BLaER1 treated with 17β-estradiol and CSF1 and Interleukin-3, amounts not matched to agents 10 nM and 100 nM (cell line): ENCODE data around the gene HPS1.

Experiments used
- H3K27ac ChIP-seq, 11 experiments: shearing (Covaris generic); formaldehyde crosslinking; 2 replicates each; pipeline ENCODE4 v1.8.1; 2022
- H3K27me3 ChIP-seq, 11 experiments: shearing (Covaris generic); formaldehyde crosslinking; 2 replicates each; pipeline ENCODE4 v1.8.1; 2022
- H3K36me3 ChIP-seq, 11 experiments: shearing (Covaris generic); formaldehyde crosslinking; 2 replicates each; pipeline ENCODE4 v1.8.1; 2022
- H3K4me1 ChIP-seq, 10 experiments: shearing (Covaris generic); formaldehyde crosslinking; 2 replicates each; pipeline ENCODE4 v1.8.1; 2022
- H3K4me2 ChIP-seq, 11 experiments: shearing (Covaris generic); formaldehyde crosslinking; 2 replicates each; pipeline ENCODE4 v1.8.1; 2022
- H3K4me3 ChIP-seq, 10 experiments: shearing (Covaris generic); formaldehyde crosslinking; 2 replicates each; pipeline ENCODE4 v1.8.1; 2022
- H3K9ac ChIP-seq, 11 experiments: shearing (Covaris generic); formaldehyde crosslinking; 2 replicates each; pipeline ENCODE4 v1.8.1; 2022
- H3K9me3 ChIP-seq, 11 experiments: shearing (Covaris generic); formaldehyde crosslinking; replicated peaks in 1 of 11; 2 replicates each; pipeline ENCODE4 v1.8.1; 2022
- H4K20me1 ChIP-seq, 11 experiments: shearing (Covaris generic); formaldehyde crosslinking; 2 replicates each; pipeline ENCODE4 v1.8.1; 2022
- Cebpa-rat ChIP-seq, 11 experiments: shearing (Covaris generic); IDR thresholded peaks; 2 replicates each; pipeline ENCODE4 v1.8.1; 2022

The HPS1 gene

GRCh38 chr10:98482096-98482495 is 35.4 kb upstream of the HPS1 start:
- Histone ChIP-seq H3K9me3 (peaks cover 0 to 8% (median 0%) of the 10 kb centered on the region in 11 experiments; a peak in 3 of 22 replicates), H3K4me3 (no peak overlapping the region), H3K27ac (no peak overlapping the region), H3K27me3 (no peaks in the 10 kb centered on the region), H3K9ac (no peak overlapping the region), H3K4me1 (peaks cover 0 to 23% (median 13%) of the 10 kb centered on the region in 10 experiments; a peak in 16 of 20 replicates), H3K36me3 (no peaks in the 10 kb centered on the region), H4K20me1 (no peaks in the 10 kb centered on the region), H3K4me2 (peak overlapping the region in 4 of 11 experiments; percentile 15 to 30 (median 26); a peak in 5 of 22 replicates)
- TF ChIP-seq Cebpa-rat (IDR thresholded peaks at IDR 0.05) = no peak

GRCh38 chr10:98481404-98481945 is 34.7 kb upstream of the HPS1 start:
- Histone ChIP-seq H3K36me3 (no peaks in the 10 kb centered on the region), H3K9me3 (peaks cover 0 to 8% (median 0%) of the 10 kb centered on the region in 11 experiments; a peak in 3 of 22 replicates), H3K9ac (no peak overlapping the region), H3K4me2 (no peak overlapping the region), H3K4me3 (no peak overlapping the region), H3K27me3 (no peaks in the 10 kb centered on the region), H4K20me1 (no peaks in the 10 kb centered on the region), H3K4me1 (peaks cover 0 to 23% (median 13%) of the 10 kb centered on the region in 10 experiments; a peak in 16 of 20 replicates), H3K27ac (no peak overlapping the region)
- TF ChIP-seq Cebpa-rat (IDR thresholded peaks at IDR 0.05) = no peak

- no peak overlapping the region for H3K4me3 ChIP-seq
- TF ChIP-seq Cebpa-rat (IDR thresholded peaks at IDR 0.05) = no peak
- H4K20me1 ChIP-seq = no peaks in the 10 kb centered on the region
- H3K4me2 ChIP-seq = peak overlapping the region in 9 of 11 experiments; percentile 4 to 73 (median 44); a peak in 16 of 22 replicates
- no peaks in the 10 kb centered on the region for H3K27me3 ChIP-seq
- H3K27ac ChIP-seq = no peak overlapping the region
- H3K4me1 ChIP-seq = peaks cover 17 to 35% (median 24%) of the 10 kb centered on the region in 10 experiments
- H3K9ac ChIP-seq = no peak overlapping the region
- peaks cover 0 to 2% (median 0%) of the 10 kb centered on the region in 11 experiments; a peak in 3 of 22 replicates for H3K9me3 ChIP-seq
- no peaks in the 10 kb centered on the region for H3K36me3 ChIP-seq
These were observed 31.9 kb upstream of the HPS1 start for GRCh38 chr10:98478430-98479222.

- no peak for TF ChIP-seq Cebpa-rat (IDR thresholded peaks at IDR 0.05)
- no peaks in the 10 kb centered on the region for H3K9me3 ChIP-seq
- no peaks in the 10 kb centered on the region for H3K36me3 ChIP-seq
- no peak overlapping the region for H3K4me3 ChIP-seq
- H3K4me2 ChIP-seq = peak overlapping the region in 7 of 11 experiments; percentile 4 to 73 (median 46); a peak in 7 of 22 replicates
- H3K27me3 ChIP-seq = no peaks in the 10 kb centered on the region
- no peak overlapping the region for H3K9ac ChIP-seq
- peaks cover 17 to 35% (median 24%) of the 10 kb centered on the region in 10 experiments for H3K4me1 ChIP-seq
- H4K20me1 ChIP-seq = no peaks in the 10 kb centered on the region
- no peak overlapping the region for H3K27ac ChIP-seq
These were observed 31.1 kb upstream of the HPS1 start for GRCh38 chr10:98477861-98478260.

- H3K4me1 ChIP-seq = peaks cover 13 to 29% (median 24%) of the 10 kb centered on the region in 10 experiments
- TF ChIP-seq Cebpa-rat (IDR thresholded peaks at IDR 0.05) = no peak
- H3K9me3 ChIP-seq = no peaks in the 10 kb centered on the region
- peak overlapping the region; percentile 33 to 82 (median 59) for H3K4me2 ChIP-seq
- peak overlapping the region in 2 of 11 experiments; percentile 16 to 31; a peak in 1 of 22 replicates for H3K9ac ChIP-seq
- no peaks in the 10 kb centered on the region for H3K27me3 ChIP-seq
- peak overlapping the region in 3 of 11 experiments; percentile 17 to 49 (median 47); a peak in 2 of 22 replicates for H3K27ac ChIP-seq
- no peaks in the 10 kb centered on the region for H3K36me3 ChIP-seq
- no peak overlapping the region for H3K4me3 ChIP-seq
- H4K20me1 ChIP-seq = no peaks in the 10 kb centered on the region
These were observed 27.9 kb upstream of the HPS1 start for GRCh38 chr10:98474628-98475027.

- H3K36me3 ChIP-seq = no peaks in the 10 kb centered on the region
- peaks cover 0 to 3% (median 0%) of the 10 kb centered on the region in 11 experiments; a peak in 1 of 22 replicates for H3K27me3 ChIP-seq
- TF ChIP-seq Cebpa-rat (IDR thresholded peaks at IDR 0.05) = no peak
These were observed 25.5 kb upstream of the HPS1 start for GRCh38 chr10:98472196-98472595.

GRCh38 chr10:98470850-98471249 is 24.1 kb upstream of the HPS1 start:
- H3K36me3 ChIP-seq = no peaks in the 10 kb centered on the region
- no peak overlapping the region for H3K9ac ChIP-seq
- H3K4me2 ChIP-seq = no peak overlapping the region
- H4K20me1 ChIP-seq = no peaks in the 10 kb centered on the region
- peaks cover 11 to 21% (median 14%) of the 10 kb centered on the region in 10 experiments for H3K4me1 ChIP-seq
- H3K27ac ChIP-seq = no peak overlapping the region
- H3K9me3 ChIP-seq = no peaks in the 10 kb centered on the region
- no peak for TF ChIP-seq Cebpa-rat (IDR thresholded peaks at IDR 0.05)
- no peak overlapping the region for H3K4me3 ChIP-seq
- peaks cover 0 to 3% (median 0%) of the 10 kb centered on the region in 11 experiments; a peak in 1 of 22 replicates for H3K27me3 ChIP-seq

More at GRCh38 chr10:98472196-98472595, 25.5 kb upstream of the HPS1 start:
- H3K4me3 ChIP-seq = no peak overlapping the region
- no peak overlapping the region for H3K9ac ChIP-seq
- no peak overlapping the region for H3K27ac ChIP-seq
- H4K20me1 ChIP-seq = no peaks in the 10 kb centered on the region
- no peaks in the 10 kb centered on the region for H3K9me3 ChIP-seq
- H3K4me2 ChIP-seq = no peak overlapping the region
- H3K4me1 ChIP-seq = peaks cover 11 to 21% (median 14%) of the 10 kb centered on the region in 10 experiments

- H3K4me2 ChIP-seq = no peak overlapping the region
- peaks cover 0 to 3% (median 0%) of the 10 kb centered on the region in 11 experiments; a peak in 1 of 22 replicates for H3K27me3 ChIP-seq
These were observed 22.5 kb upstream of the HPS1 start for GRCh38 chr10:98469001-98469931.

More at GRCh38 chr10:98469001-98469931, 22.5 kb upstream of the HPS1 start:
- Histone ChIP-seq H3K9me3 (no peaks in the 10 kb centered on the region), H3K36me3 (no peaks in the 10 kb centered on the region), H3K27ac (no peak overlapping the region), H3K4me3 (no peak overlapping the region), H4K20me1 (no peaks in the 10 kb centered on the region), H3K4me1 (peaks cover 2 to 12% (median 3%) of the 10 kb centered on the region in 10 experiments), H3K9ac (no peak overlapping the region)
- no peak for TF ChIP-seq Cebpa-rat (IDR thresholded peaks at IDR 0.05)
